B cell (primary cell): ENCODE data around the gene FOXN4.

Source experiments
- CTCF ChIP-seq: fragments of 200-600 bp; IDR thresholded peaks from one replicate; pipeline ENCODE4 v1.8.0; 2022; ENCODE audit warnings: antibody characterized with exemption, mild to moderate bottlenecking
- EZH2 ChIP-seq: IDR thresholded peaks from 2 replicates; pipeline ENCODE4 v1.6.1; 2012; ENCODE audit warnings: borderline replicate concordance, low read depth, mild to moderate bottlenecking, moderate library complexity, low read length; ENCODE audit not compliant: insufficient read depth, poor library complexity, severe bottlenecking

GRCh38 chr12:109270494-109270893 lies 38.6 kb downstream of the FOXN4 start:
- TF ChIP-seq CTCF (no peak), EZH2 (no peak)
